Measurements from ENCODE around the gene TPSG1.
"Not testable (repeated sequence)": the region's sequence is repeated elsewhere in the genome, so short reads cannot be mapped to it uniquely, and the experiment has no call there.

Gene TPSG1

DNA sequence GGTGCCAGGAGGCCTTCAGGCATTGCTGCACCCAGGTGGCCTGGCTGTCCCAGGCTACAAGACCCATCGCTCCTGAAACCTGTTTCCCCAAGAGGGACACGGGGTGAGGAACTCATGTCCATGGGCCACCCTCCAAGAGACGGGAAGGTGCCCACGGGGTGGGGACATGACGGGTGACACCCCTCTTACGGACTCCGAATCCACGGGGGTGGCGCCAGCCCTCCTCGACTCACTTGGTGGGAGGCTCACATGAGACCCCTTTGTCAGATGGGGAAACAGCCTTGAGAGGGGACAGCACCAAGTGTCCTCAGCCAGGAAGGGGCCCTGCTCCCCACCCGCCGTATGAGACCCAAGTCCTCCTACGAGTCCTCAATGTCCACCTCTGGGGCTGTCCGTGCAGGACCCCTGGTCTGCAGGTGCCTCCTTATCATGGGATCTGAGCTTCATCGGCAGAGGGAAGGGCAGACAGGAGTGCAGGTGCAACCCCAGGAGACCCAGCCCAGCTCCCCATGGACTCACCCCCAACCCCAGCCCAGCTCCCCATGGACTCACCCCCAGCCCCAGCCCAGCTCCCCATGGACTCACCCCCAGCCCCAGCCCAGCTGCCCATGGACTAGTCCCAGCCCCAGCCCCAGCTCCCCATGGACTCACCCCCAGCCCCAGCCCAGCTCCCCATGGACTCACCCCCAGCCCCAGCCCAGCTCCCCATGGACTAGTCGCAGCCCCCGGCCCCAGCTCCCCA, 5.6 kb upstream of the TPSG1 start:
- DNase-seq (ENCODE audit: low spot score) = not testable (repeated sequence)

GRCh38 chr16:1230084-1230470, 5.0 kb upstream of the TPSG1 start, which contains the start of gene TPSB2:
Gene TPSB2 (minus strand): TSS chr16:1230184. CDS start chr16:1229951, 233 bp downstream.
- DNase-seq (ENCODE audit: low spot score) = not testable (repeated sequence)

- not testable (repeated sequence) for DNase-seq (ENCODE audit: low spot score)
These were observed 4.4 kb upstream of the TPSG1 start for GRCh38 chr16:1229476-1229875.

GRCh38 chr16:1228227-1228626, 3.2 kb upstream of the TPSG1 start:
- not testable (repeated sequence) for DNase-seq (ENCODE audit: low spot score)

DNA sequence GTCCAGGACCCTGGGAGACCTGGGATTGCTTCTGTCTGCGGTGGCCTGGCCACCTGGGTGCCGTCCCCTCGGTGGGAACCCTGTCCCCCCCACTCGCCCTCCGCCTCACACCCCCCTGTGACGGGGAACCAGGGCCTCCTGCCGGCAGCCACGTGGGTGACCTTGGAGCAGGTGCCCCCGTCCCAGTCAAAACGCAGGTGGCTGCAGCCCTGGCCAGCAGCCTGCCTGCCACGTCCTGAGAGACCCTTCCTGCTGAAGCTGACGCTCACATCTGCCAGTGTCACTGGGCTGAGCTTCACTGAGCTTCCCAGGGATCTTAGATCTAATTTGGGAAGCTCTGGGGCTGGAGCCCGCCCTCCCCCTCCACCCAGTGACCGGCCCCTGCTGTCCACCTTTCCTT, 1.6 kb upstream of the TPSG1 start:
- DNase-seq (ENCODE audit: low spot score) = not testable (repeated sequence)

DNA sequence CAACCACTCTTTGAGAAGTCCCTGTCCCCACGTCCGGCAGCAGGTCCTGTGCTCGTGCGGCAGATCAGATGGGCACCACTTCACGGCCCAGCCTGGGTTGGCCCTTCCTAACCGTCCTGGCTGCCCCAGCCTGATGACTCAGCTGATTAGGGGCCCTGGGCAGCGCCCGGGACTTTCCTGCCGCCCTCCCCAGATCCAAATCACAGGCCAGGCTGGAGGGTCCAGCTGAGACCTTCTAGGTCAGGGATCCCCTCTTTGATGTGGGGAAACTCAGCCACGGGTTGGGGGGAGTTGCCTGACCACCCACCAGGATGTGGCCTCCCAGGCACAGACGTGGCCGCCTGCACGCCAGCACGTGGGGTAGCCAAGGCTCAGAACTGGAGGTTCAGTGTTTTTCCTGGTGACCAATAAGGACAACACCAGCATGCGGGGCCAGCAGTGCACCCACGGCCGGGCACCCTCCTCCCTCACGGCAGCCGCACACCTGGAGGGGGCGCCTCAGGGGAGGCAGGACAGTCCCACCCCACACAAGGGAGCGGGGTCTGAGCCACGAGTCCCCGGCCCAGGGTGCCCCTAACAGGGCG, 752 bp upstream of the TPSG1 start:
- not testable (repeated sequence) for DNase-seq (ENCODE audit: low spot score)

GRCh38 chr16:1224558-1224957, 510 bp downstream of the TPSG1 start:
- DNase-seq (ENCODE audit: low spot score) = no peak

DNA sequence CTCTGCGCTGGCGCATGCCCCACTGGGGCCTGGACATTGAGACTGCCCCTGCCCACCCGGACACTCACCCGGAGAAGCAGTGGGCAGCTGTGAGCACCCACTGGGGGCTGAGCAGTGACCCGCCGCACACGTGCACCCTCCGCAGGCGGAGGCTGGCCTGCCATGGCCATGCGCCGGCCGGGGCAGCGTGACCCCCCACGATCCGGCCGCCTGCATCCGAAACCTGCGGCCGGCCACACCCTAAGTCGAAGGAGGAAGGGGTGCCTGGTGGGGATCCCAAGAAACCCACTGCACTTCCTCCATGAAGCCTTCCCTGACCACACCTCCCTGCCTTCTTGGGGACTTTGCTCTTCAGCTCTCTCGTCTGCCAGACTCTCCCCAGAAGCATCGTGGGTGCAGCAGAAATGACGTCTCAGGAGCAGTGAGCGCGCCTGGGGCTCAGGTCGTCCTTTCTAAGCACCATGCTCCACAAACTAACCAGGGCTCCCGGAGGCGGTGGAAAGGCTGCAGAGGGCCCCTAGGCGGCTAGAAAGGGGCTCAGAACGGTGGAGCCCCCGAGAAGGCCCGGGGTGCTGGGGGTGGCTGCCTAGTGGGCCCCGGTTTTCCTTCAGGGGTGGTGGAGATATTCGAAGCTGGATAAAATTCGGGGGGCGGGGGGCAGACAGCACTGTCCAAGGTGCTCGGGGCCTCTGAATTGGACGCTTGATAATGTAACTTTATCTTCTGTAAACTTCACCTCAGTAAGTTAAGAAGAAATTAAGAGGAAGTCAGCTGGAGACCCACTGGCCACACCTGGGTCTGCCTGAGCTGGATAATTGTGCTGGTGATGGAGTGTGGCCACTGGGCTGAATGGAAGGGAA, 1.5 kb downstream of the TPSG1 start:
- peak; percentile 34 for DNase-seq (ENCODE audit: low spot score)

DNA sequence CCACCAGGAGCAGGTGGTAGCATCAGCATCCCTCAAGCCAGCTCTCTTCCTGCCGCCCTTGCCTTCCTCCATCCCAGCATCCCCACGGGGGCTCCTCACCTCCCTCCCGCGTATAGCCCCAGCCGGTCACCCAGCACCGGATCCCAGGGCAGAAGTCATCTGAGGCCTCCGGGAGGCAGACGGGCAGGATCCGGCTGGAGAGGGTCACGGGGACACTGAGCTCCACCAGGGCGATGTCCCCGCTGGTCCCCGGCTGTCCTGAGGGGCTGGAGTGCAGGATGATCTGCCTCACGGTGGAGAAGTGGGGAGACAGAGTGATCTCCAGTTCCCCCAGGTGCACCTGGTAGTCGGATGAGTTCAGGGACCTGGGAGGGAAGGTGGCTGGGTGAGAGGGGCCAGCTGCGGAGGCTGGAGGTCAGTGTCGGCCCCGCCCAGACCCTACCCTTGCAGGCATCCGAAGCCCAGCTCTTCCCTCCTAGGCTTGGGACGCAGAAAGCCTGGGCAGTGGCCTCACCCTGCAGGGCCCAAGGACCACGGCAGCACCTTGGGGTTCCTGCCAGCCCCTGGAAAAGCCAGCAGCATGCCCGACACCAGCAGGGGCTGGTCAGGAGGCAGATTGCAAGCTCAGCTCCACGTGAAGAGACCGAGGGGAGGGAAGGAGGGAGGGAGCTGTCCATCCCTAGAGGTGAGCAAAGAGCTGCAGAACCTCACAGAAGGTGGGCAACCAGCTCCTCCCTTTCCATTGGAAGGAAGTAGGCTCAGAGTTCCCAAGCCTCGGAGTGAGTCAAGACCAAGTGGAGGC, 2.3 kb downstream of the TPSG1 start:
- DNase-seq (ENCODE audit: low spot score) = no peak

- DNase-seq (ENCODE audit: low spot score) = peak; percentile 71
These were observed 3.2 kb downstream of the TPSG1 start for GRCh38 chr16:1221628-1222552.

- DNase-seq (ENCODE audit: low spot score) = no peak
These were observed 4.0 kb downstream of the TPSG1 start for GRCh38 chr16:1220841-1221627.

DNA sequence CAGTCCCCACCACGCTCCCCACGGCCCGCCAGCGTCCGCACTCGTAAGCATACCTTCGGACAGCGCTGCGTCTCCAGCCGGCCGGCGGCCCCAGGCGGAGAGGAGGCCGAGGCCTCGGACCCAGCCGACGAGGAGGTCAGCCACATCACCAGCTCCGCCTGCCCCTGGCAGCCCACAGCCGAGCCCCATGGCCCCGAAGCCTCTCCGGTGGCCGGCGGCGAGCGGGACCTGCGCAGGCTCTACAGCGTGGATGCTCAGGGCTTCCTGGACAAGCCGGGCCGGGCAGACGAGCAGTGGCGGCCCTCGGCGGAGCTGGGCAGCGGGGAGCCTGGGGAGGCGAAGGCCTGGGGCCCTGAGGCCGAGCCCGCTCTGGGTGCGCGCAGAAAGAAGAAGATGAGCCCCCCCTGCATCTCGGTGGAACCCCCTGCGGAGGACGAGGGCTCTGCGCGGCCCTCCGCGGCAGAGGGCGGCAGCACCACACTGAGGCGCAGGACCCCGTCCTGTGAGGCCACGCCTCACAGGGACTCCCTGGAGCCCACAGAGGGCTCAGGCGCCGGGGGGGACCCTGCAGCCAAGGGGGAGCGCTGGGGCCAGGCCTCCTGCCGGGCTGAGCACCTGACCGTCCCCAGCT, 4.9 kb downstream of the TPSG1 start:
- DNase-seq (ENCODE audit: low spot score) = no peak

GRCh38 chr16:1218930-1219611, 6.0 kb downstream of the TPSG1 start:
- no peak for DNase-seq (ENCODE audit: low spot score)

DNA sequence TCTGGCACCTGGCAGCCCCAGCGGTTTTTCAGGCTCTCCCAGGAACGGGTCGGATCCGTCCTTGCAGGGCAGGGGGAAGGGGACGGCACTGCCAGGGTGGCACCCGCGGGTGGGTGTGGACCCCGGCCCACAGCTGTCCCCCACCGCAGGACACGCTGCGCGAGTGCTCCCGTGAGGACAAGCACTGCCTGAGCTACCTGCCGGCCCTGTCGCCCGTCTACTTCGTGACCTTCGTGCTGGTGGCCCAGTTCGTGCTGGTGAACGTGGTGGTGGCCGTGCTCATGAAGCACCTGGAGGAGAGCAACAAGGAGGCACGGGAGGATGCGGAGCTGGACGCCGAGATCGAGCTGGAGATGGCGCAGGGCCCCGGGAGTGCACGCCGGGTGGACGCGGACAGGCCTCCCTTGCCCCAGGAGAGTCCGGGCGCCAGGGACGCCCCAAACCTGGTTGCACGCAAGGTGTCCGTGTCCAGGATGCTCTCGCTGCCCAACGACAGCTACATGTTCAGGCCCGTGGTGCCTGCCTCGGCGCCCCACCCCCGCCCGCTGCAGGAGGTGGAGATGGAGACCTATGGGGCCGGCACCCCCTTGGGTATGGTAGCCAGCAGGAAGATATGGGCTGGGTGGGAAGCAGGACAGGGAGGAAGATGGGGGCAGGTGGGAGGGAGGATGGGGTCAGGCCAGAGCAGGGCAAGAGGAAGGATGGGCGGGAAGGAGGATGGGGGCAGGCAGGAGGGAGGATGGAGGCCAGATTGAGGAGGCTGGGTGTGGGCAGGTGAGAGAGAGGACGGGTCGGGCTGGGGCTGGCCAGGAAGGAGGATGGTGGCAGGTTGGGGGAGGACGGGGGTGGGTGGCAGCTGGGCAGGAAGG, 6.8 kb downstream of the TPSG1 start:
- no peak for DNase-seq (ENCODE audit: low spot score)

DNA sequence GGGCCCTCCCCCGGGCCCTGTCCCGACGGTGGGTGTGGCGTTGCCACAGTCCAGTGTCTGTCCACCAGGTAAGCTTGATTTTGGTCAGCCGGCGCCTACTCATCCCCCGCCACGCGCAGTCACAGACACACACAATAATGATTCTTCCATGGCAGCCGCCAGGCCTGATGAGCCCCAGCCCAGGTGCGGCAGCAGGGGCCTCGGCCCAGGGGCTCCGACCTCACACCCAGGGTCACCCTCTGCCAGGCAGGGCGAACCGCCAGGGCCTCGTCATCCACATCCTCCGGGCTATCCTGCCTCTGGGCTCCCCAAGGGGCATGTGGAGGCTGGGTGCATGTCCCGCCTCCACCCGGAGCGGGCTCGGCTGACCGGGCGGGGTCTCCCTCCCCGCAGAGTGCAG, 7.5 kb downstream of the TPSG1 start:
- DNase-seq (ENCODE audit: low spot score) = no peak

- peak; percentile 32 for DNase-seq (ENCODE audit: low spot score)
These were observed 8.2 kb downstream of the TPSG1 start for GRCh38 chr16:1216681-1217400.

DNA sequence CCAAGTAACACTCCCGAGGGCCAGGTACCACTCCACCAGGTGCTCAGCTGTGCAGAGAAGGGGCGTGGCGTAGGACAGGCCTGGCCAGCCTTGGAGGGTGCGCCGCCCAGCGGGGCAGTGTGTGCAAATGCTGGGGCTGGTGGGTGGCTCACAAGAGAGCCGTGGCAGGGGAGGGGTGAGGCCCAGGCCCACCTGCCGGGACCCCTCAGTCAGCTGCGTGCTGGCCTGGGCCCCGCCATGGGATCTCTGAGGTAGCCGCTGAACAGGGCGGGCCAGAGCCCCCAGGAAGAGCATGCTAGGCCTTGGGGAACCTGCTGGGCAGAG, 8.8 kb downstream of the TPSG1 start:
- no peak for DNase-seq (ENCODE audit: low spot score)

All from putamen (tissue), 1 donor.